ENCODE results near the gene MIER1. TPM values are rescaled to one million over a fixed set of nuclear protein-coding genes. Genes with fewer than 3 reads are reported as not detected.
"Not testable (repeated sequence)": the region's sequence is repeated elsewhere in the genome, so short reads cannot be mapped to it uniquely, and the experiment has no call there.

The MIER1 gene
- total and polyA plus RNA-seq, 5 donors = 8.9 to 26.9 (median 21.8) TPM

- no peaks in the 10 kb centered on the region for H3K9me3 ChIP-seq (ENCODE audit: control insufficient read depth, low read length)
- peaks cover 5% of the 10 kb centered on the region for H3K4me1 ChIP-seq (ENCODE audit: control insufficient read depth, insufficient read depth, low read length)
- ATAC-seq = no peak
- DNase-seq = no peak
- H3K4me3 ChIP-seq (ENCODE audit: low read length) = no peak overlapping the region
- H3K27ac ChIP-seq (ENCODE audit: low read length) = no peak overlapping the region
- intact Hi-C loops (cut with DNase I) = no loop called here
- no peaks in the 10 kb centered on the region for H3K27me3 ChIP-seq (ENCODE audit: control insufficient read depth, insufficient read depth)
Observed at GRCh38 chr1:66938613-66939012, 13.8 kb downstream of the MIER1 start.

GRCh38 chr1:66940981-66941380, 16.2 kb downstream of the MIER1 start:
- H3K27me3 ChIP-seq (ENCODE audit: control insufficient read depth, insufficient read depth) = no peaks in the 10 kb centered on the region
- no peak overlapping the region for H3K4me3 ChIP-seq (ENCODE audit: low read length)
- no peak overlapping the region for H3K27ac ChIP-seq (ENCODE audit: low read length)
- intact Hi-C loops (cut with DNase I) = no loop called here
- H3K9me3 ChIP-seq (ENCODE audit: control insufficient read depth, low read length) = no peaks in the 10 kb centered on the region
- WGBS = 91% methylated on average over 1 of the region's 1 CpG
- DNase-seq = no peak
- peaks cover 4% of the 10 kb centered on the region for H3K4me1 ChIP-seq (ENCODE audit: control insufficient read depth, insufficient read depth, low read length)
- ATAC-seq = no peak

- intact Hi-C loops (cut with DNase I) = no loop called here
- Histone ChIP-seq H3K4me1 (ENCODE audit: control insufficient read depth, insufficient read depth, low read length) (peaks cover 2% of the 10 kb centered on the region), H3K27ac (ENCODE audit: low read length) (no peak overlapping the region), H3K4me3 (ENCODE audit: low read length) (no peak overlapping the region), H3K27me3 (ENCODE audit: control insufficient read depth, insufficient read depth) (no peaks in the 10 kb centered on the region), H3K9me3 (ENCODE audit: control insufficient read depth, low read length) (no peaks in the 10 kb centered on the region)
- no peak for ATAC-seq
- no peak for DNase-seq
- 70% methylated on average over 5 of the region's 5 CpGs for WGBS
Observed at GRCh38 chr1:66943361-66943969, 18.7 kb downstream of the MIER1 start.

GRCh38 chr1:66944330-66945274, 19.8 kb downstream of the MIER1 start:
- peaks cover 2% of the 10 kb centered on the region for H3K4me1 ChIP-seq (ENCODE audit: control insufficient read depth, insufficient read depth, low read length)
- 91% methylated on average over 7 of the region's 7 CpGs for WGBS
- intact Hi-C loops (cut with DNase I) = no loop called here

GRCh38 chr1:66945316-66945715, 20.5 kb downstream of the MIER1 start:
- Histone ChIP-seq H3K9me3 (ENCODE audit: control insufficient read depth, low read length) (no peaks in the 10 kb centered on the region), H3K4me1 (ENCODE audit: control insufficient read depth, insufficient read depth, low read length) (peaks cover 2% of the 10 kb centered on the region), H3K4me3 (ENCODE audit: low read length) (no peak overlapping the region), H3K27ac (ENCODE audit: low read length) (no peak overlapping the region), H3K27me3 (ENCODE audit: control insufficient read depth, insufficient read depth) (no peaks in the 10 kb centered on the region)
- DNase-seq (no peak), ATAC-seq (no peak)
- 89% methylated on average over 3 of the region's 3 CpGs for WGBS
- intact Hi-C loops (cut with DNase I) = no loop called here

More at GRCh38 chr1:66944330-66945274, 19.8 kb downstream of the MIER1 start:
- DNase-seq = peak in 2 of 3 donors; percentile 52 to 74
- H3K27ac ChIP-seq (ENCODE audit: low read length) = no peak overlapping the region
- H3K27me3 ChIP-seq (ENCODE audit: control insufficient read depth, insufficient read depth) = no peaks in the 10 kb centered on the region
- ATAC-seq = peak; percentile 84 to 87
- H3K4me3 ChIP-seq (ENCODE audit: low read length) = no peak overlapping the region
- H3K9me3 ChIP-seq (ENCODE audit: control insufficient read depth, low read length) = no peaks in the 10 kb centered on the region

- DNase-seq (no peak), ATAC-seq (no peak)
- H3K9me3 ChIP-seq (ENCODE audit: control insufficient read depth, low read length) = no peaks in the 10 kb centered on the region
- no peak overlapping the region for H3K4me3 ChIP-seq (ENCODE audit: low read length)
- 72% methylated on average over 1 of the region's 1 CpG for WGBS
- no peaks in the 10 kb centered on the region for H3K27me3 ChIP-seq (ENCODE audit: control insufficient read depth, insufficient read depth)
- no peak overlapping the region for H3K27ac ChIP-seq (ENCODE audit: low read length)
- intact Hi-C loops (cut with DNase I) = no loop called here
- peaks cover 2% of the 10 kb centered on the region for H3K4me1 ChIP-seq (ENCODE audit: control insufficient read depth, insufficient read depth, low read length)
Observed at GRCh38 chr1:66947267-66947666, 22.5 kb downstream of the MIER1 start.

GRCh38 chr1:66951513-66951912, 26.7 kb downstream of the MIER1 start:
- DNase-seq = no peak
- H3K9me3 ChIP-seq (ENCODE audit: control insufficient read depth, low read length) = no peaks in the 10 kb centered on the region
- no peaks in the 10 kb centered on the region for H3K4me1 ChIP-seq (ENCODE audit: control insufficient read depth, insufficient read depth, low read length)
- intact Hi-C loops (cut with DNase I) = no loop called here
- H3K27me3 ChIP-seq (ENCODE audit: control insufficient read depth, insufficient read depth) = no peaks in the 10 kb centered on the region
- H3K27ac ChIP-seq (ENCODE audit: low read length) = no peak overlapping the region
- H3K4me3 ChIP-seq (ENCODE audit: low read length) = no peak overlapping the region
- 92% methylated on average over 6 of the region's 6 CpGs for WGBS
- no peak for ATAC-seq

- ATAC-seq = no peak
- intact Hi-C loops (cut with DNase I) = no loop called here
- no peak overlapping the region for H3K27ac ChIP-seq (ENCODE audit: low read length)
- H3K9me3 ChIP-seq (ENCODE audit: control insufficient read depth, low read length) = no peaks in the 10 kb centered on the region
- no peaks in the 10 kb centered on the region for H3K27me3 ChIP-seq (ENCODE audit: control insufficient read depth, insufficient read depth)
- H3K4me3 ChIP-seq (ENCODE audit: low read length) = no peak overlapping the region
- WGBS = 88% methylated on average over 4 of the region's 4 CpGs
- DNase-seq = no peak
- no peaks in the 10 kb centered on the region for H3K4me1 ChIP-seq (ENCODE audit: control insufficient read depth, insufficient read depth, low read length)
Observed at GRCh38 chr1:66954208-66954607, 29.4 kb downstream of the MIER1 start.

GRCh38 chr1:66957938-66958337, 33.1 kb downstream of the MIER1 start:
- no peaks in the 10 kb centered on the region for H3K9me3 ChIP-seq (ENCODE audit: control insufficient read depth, low read length)
- H3K4me1 ChIP-seq (ENCODE audit: control insufficient read depth, insufficient read depth, low read length) = no peaks in the 10 kb centered on the region
- ATAC-seq = no peak
- H3K27ac ChIP-seq (ENCODE audit: low read length) = no peak overlapping the region
- intact Hi-C loops (cut with DNase I) = no loop called here
- H3K4me3 ChIP-seq (ENCODE audit: low read length) = no peak overlapping the region
- WGBS = 94% methylated on average over 3 of the region's 3 CpGs
- DNase-seq = no peak
- no peaks in the 10 kb centered on the region for H3K27me3 ChIP-seq (ENCODE audit: control insufficient read depth, insufficient read depth)

- H3K27me3 ChIP-seq (ENCODE audit: control insufficient read depth, insufficient read depth); DNase-seq; ATAC-seq; H3K27ac ChIP-seq (ENCODE audit: low read length); H3K4me1 ChIP-seq (ENCODE audit: control insufficient read depth, insufficient read depth, low read length); intact Hi-C loops (cut with DNase I); H3K9me3 ChIP-seq (ENCODE audit: control insufficient read depth, low read length); H3K4me3 ChIP-seq (ENCODE audit: low read length): not testable (repeated sequence)
- WGBS = 96% methylated on average over 7 of the region's 7 CpGs
Observed at GRCh38 chr1:66966188-66966873, 41.5 kb downstream of the MIER1 start.

- H3K27me3 ChIP-seq (ENCODE audit: control insufficient read depth, insufficient read depth) = no peaks in the 10 kb centered on the region
- WGBS = 94% methylated on average over 3 of the region's 3 CpGs
- intact Hi-C loops (cut with DNase I) = no loop called here
Observed at GRCh38 chr1:66968574-66968973, 43.8 kb downstream of the MIER1 start.

More at GRCh38 chr1:66968574-66968973, 43.8 kb downstream of the MIER1 start:
- ATAC-seq (no peak), DNase-seq (no peak)
- no peak overlapping the region for H3K27ac ChIP-seq (ENCODE audit: low read length)
- H3K9me3 ChIP-seq (ENCODE audit: control insufficient read depth, low read length) = no peaks in the 10 kb centered on the region
- no peaks in the 10 kb centered on the region for H3K4me1 ChIP-seq (ENCODE audit: control insufficient read depth, insufficient read depth, low read length)
- H3K4me3 ChIP-seq (ENCODE audit: low read length) = no peak overlapping the region

Data from right cardiac atrium (tissue), 5 donors.